HG03060 (cell line): ENCODE measurements around the gene NUP85.
"Not testable (repeated sequence)": the region's sequence is repeated elsewhere in the genome, so short reads cannot be mapped to it uniquely, and the experiment has no call there.

Source experiments
- ATAC-seq: cut with Tn5 transposase; IDR thresholded peaks from one replicate; pipeline ENCODE4 v1.9.1; 2021; ENCODE audit warnings: low read depth, moderate number of reproducible peaks; ENCODE audit not compliant: unreplicated experiment

Gene NUP85

DNA sequence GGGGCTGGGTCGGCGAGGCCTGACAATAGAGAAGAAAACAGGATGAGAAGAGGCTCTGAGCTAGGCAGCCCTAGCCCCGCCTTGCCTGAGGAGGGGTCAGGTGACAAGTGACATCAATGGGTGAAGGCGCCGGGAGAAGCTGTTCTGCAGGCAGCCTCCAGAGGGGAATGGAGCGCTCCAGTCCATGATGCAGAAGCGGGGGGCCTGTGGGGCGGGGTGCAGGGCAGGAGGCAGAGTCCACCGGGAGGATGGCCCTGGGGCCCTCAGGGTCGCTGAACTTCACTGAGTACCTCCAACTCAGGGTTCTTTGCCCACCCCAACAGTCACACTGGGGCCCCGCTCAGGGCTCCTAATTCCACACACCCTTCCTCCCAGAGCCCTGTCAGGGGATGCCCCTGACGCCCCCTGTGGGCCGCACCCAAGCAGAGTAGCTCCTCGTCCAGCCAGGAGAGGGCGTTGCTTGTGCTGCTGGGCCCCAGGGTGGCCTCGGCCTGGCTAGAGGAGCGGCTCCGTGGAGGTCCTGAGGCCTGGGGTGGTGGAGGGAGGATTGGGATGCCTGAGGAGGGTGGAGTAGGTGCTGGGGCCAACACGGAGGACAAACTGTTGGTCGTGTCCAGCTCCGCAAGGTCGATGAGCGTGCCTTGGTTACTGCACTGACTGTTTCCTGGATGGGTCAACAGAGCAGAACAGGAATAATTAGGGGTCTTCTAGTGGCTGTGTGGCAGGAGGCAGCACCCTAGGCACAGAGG lies 35.1 kb downstream of the NUP85 start:
- no peak for ATAC-seq

DNA sequence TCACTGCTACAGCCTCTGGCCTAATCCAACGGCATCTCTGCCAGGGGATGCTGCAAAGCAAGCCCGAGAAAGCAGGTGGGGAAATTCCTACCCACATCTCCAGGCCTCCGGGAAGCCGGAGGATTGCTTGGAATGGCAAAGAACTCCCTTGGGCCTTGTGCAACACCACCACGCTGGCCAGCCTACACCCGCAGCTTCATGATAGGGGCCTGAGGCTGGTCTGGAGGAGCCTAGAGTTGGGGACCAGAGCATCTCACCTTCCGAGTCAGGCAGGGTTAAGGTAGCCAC lies 35.6 kb downstream of the NUP85 start:
- no peak for ATAC-seq

DNA sequence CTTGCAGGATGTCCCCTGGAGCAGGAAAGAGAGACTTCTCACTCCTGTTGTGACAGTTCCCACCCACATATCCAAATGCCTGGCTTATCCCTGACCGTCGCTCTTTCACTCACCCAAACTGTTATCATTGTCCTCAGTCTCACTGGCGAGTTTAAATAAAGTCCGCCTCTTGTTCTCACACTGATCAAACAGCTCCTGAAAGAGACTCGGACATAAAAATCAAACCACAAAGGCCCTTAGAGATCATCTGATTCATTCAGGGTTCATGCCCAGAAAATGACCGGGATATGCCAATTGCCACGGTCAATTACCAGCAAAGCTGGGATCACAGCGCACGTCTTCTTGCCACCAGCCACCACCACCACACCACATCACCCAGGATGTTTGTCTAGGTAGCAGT lies 36.0 kb downstream of the NUP85 start:
- no peak for ATAC-seq

DNA sequence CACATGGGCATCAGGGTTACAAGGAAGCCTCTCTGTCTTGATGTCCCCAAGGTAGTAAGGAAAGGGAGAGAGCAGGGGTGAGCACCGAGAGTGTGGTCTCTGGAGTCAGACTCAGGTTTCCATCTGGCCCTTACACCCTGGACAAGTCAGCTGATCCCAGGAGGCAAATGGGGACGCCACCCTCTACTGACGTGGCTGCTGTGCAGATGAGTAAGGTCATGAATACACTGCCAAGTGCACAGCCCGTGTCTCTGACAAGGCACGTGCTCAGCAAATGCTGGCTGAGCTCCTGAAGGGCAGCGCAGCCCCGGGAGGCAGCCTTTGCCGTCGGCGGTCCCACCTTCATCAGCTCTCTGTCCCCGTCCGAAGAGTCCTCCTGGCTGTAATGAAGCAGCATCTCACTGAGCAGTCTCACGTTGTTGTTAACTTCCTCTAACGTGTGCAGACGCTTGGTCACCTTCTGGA lies 36.5 kb downstream of the NUP85 start:
- ATAC-seq = no peak

DNA sequence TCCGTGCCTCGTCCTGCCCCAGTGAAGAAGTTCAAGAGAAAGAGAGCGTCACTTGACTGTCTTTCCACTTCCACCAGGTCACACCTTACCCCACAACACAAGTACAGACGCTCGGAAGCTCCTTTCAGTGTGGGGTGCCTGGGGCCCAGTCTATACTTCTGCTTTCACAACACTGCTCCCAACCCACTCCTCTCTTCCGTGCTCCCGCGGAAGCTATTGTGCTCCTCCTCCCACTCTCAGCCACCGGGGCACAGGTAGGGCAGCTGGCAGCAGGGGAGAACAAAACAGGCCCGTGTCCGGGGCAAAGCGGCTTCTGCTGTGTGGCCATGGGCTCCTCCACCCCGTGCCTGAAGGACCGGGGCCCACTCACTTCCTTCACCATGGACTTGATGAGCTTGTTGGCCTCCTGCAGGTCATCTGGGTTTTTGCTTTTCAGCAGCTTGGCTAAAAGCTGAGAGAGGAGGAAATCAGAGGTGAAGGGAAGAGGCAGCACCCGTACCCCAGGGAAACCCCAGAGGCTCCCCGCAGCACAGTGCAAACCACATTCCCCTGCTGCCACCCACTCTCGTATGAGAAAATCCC lies 37.1 kb downstream of the NUP85 start:
- no peak for ATAC-seq

DNA sequence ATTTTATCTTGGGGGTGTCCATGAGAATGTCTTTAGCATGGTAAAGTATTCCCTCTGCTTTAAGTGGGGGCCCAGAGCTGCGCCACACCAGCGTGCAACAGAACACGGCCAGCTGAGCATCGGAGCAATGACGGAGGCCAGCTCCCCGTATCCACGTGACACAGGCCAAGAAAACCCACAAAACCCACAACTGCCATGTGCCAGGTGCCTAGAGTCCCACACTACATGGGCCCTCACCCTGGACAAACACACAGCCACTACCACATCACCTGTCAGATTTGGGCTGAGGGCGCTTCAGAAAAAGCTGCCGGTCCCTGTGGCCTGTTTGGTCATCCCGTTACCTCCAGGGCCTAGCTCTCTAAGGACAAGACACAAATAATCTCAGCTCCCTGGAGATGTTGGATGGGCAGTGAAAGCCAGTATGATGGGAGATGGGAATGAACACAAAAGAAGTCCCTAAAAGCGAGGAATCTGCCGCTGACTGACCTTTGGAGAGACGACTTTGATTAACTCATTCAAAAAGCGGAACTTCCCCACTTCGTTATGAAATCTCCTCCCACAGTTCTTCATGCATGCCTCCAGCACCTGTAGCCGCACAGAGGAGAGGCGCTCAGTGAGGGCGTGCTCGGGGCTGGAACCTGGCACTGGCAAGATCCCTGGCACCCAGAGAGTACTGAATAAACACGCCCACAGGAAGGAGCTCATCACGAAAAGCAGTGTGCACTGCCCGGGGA lies 38.8 kb downstream of the NUP85 start:
- ATAC-seq = no peak

DNA sequence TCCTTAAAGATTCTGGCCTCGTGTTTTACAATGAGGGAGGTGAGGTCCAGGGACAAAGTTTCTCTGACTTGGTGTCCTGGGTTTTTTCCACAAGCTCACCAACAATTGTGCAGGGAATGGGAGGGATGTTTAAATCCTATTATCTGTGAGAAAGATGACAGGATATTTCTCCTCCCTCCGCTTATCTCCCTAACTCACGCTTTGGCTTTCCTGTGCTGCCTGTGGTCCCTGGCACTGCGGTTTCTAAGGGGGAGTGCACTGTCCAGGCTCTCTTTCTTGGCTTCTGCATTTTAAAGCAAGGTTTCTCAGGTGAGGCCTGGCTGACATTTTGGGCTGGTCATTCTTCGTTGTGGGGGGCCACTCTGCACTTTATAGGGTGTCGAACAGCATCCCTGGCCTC lies 39.5 kb downstream of the NUP85 start:
- no peak for ATAC-seq

DNA sequence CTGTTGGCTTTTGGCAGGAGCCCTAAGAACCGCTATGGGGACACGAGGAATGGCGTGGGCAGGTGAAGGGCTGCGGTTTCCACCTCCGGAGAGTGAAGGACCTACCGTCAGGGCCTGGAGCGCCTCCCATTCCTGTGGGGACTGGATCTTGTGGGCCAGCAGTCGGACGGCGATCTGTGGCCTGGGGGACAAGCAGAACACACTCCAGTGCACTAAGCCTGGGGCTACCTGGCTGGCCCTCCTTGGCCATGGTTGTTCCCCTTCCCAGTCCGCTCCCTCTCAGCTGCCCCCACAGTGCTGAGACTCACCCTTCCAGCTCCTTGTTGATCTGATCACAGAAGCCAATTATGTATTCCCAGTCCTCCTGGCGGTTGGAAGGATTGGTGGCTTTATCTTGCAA lies 40.9 kb downstream of the NUP85 start:
- ATAC-seq = no peak

DNA sequence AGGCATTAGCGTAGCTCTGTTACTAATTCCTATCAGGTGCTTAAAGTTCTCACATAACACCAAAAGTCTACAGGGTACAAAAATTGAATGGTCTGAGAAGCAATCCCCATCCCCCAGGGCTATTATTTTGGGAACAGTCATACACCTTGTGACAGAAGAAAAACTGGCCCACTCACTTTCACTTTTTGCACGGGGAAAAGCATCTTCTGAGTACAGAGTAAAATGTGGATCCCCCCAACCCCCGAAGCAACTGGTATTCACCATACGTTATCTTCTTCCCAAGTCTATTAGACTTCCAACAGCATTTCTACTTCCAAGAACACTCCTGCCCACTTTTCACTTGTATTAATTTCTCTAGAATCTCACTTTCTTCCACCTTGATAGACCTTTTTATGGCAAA lies 44.1 kb downstream of the NUP85 start:
- ATAC-seq = no peak

DNA sequence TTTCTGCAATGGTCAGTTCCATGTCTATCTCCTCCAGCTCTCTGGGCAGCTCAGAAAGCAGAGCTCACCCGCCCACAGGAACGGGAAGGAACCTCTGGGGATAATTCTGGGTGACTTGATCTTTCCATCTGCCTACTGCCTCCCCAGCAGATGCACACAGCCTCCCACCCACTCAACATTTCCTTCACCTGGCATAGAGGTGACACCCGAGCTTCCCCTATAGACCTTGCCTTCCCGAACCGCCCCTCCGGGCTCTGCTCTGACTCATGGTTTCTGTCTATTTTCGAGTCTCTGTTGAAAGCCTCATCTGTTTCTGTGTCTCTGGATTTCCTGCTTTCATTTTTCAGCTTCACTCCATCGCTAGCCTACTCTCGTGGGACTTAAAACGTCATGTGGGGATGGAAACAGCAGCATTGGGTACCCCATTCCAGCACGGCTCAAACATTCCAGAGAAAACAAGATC lies 44.6 kb downstream of the NUP85 start:
- ATAC-seq = peak; percentile 59

DNA sequence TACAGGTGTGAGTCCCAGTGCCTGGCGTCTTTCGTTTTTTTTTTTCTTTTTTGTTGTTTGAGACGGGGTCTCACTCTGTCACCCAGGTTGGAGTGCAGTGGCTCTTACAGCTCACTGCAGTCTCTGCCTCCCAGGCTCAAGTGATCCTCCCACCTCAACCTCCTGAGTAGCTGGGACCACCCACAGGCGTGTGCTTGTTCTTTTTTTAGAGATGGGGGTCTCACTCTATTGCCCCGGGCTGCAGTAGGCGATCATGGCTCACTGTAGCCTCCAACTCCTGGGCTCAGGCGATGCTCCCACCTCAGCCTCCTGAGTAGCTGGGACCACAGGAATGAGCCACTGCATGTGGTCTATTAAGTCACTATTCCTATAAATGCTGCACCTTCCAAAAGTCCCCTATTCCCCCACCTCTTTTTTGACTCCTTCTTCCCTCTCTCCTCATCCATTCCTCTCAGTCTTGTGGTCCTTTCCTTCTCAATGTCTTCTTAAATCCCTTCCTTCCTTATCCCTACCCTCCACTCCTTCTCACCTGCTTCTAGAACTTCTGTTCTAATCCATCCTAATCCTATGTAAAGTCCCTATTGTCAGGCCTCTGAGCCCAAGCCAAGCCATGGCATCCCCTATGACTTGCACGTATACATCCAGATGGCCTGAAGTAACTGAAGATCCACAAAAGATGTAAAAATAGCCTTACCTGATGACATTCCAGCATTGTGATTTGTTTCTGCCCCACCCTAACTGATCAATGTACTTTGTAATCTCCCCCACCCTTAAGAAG lies 46.7 kb downstream of the NUP85 start:
- ATAC-seq = no peak

DNA sequence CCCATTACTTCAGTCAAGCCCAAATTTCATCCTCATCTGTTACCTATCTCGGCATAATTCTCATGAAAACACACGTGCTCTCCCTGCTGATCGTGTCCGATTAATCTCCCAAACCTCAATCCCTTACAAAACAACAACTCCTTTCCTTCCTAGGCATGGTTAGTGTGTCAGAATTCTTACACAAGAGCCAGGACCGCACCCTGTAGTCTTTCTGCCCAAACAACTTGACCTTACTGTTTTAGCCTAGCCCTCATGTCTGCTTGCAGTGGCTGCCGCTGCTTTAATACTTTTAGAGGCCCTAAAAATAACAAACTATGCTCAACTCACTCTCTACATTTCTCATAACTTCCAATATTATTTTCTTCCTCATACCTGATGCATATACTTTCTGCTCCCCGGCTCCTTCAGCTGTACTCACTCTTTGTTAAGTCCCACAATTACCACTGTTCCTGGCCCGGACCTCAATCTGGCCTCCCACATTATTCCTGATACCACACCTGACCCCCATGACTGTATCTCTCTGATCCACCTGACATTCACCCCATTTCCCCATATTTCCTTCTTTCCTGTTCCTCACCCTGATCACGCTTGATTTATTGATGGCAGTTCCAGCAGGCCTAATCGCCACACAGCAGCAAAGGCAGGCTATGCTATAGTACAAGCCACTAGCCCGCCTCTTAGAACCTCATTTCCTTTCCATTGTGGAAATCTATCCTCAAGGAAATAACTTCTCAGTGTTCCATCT lies 50.6 kb downstream of the NUP85 start:
- not testable (repeated sequence) for ATAC-seq

DNA sequence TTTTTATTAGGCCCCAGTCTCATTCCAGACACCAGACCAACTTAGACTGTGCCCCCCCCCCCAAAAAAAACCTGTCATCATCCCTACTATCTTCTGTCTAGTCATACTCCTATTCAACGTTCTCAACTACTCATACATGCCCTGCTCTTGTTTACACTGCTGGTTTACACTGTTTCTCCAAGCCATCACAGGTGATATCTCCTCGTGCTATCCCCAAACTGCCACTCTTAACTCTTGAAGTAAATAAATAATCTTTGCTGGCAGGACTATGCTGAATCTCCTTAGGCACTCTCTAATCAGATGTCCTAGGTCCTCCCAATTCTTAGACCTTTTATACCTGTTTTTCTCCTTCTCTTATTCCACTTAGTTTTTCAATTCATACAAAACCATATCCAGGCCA lies 51.7 kb downstream of the NUP85 start:
- not testable (repeated sequence) for ATAC-seq

DNA sequence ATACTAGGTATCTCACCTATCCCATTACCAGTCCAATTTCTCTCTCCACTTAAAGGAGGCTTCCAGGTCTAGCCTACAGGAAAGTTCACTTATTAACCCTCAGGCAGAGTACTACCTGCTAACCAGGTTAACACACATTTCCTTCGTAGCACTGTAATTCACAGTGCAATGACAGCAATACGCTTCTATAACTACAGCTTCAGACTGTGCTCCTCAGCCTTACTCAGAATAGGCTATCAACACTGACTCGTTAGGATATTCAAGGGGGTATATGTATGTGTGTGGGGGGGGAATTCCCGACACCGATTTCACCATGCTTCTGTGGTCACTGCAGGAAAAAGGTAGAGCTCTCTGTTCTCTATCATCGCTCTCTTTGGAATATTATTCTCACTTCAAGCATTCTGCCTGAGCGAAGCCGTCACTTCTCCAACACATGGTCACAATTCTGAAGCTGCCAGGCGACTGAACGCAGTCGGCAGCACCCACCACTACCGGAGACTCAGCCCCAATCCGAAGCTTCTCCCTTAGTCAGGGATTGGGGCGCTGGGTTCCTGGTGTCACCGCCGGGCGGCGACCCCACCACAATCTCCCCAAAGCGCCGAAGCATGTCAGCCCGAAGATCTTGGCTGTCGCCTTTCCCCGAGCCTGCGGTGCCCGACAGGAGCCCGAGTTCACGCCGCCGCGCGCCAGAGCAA lies 55.3 kb downstream of the NUP85 start:
- ATAC-seq = no peak

DNA sequence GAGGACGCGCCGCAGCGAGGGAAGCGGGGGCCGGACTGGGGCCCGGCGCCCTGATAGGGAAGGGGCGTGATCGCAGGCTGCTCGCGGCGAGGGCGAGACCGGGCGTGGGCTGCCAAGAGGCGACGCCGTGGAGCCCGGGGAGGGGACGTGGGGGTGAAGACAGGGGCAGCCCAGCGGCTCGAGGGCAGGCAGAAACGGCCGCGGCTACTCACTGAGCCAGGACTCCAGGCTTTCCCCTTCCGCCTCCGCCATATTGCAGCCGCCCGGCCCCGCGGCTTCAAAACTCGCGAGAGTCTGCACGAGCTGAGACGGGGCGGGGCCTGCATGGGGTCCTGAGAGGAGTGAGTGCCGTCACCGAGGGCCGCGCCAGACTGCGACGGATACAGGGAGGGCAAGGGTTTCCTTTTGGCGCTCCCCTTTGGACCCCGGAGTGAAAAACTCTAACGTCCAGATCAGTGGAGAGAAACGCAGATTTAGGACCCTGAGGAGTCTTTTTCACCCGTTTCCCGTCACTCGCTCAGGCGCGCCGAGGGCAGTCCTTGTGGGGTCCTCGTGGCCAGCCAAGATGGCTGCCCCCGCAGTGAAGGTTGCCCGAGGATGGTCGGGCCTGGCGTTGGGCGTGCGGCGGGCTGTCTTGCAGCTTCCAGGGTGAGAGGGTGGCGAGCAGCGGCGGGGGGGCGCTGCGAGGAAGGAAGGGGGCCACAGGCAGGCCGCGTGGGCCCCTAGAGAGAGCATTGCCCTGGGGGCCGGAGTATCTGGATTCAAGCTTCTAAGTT lies 56.0 kb downstream of the NUP85 start, which contains the start of the genes GGA3 and MRPS7:
Gene GGA3 (minus strand): TSS at position 271 of the 776 bp plus-strand sequence. CDS start 19 bp downstream, at position 252.
Gene MRPS7 (plus strand): TSS at position 544 of the 776 bp plus-strand sequence. CDS start 22 bp downstream, at position 566.
- ATAC-seq = no peak

DNA sequence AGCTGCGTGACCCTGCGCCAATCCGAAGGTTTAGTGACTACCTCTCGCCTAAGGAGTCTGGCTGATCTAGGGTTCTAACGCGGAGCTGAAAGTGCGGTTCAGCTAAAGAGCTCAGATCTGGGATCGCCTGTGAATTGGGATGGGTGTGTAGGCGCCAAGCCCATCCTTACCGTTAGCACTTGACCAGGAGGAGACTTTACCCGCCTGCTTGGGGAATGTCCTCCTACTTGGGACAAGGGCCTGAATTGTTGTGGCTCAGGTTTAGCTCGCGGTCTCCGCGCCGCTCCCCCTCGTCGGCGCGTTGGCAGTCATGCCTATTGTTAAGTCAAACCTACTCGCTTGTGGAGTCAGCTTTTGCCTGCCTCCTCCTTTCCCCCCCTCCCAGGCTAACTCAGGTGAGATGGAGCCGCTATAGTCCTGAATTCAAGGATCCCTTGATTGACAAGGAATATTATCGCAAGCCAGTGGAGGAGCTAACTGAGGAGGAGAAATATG lies 56.7 kb downstream of the NUP85 start:
- no peak for ATAC-seq

DNA sequence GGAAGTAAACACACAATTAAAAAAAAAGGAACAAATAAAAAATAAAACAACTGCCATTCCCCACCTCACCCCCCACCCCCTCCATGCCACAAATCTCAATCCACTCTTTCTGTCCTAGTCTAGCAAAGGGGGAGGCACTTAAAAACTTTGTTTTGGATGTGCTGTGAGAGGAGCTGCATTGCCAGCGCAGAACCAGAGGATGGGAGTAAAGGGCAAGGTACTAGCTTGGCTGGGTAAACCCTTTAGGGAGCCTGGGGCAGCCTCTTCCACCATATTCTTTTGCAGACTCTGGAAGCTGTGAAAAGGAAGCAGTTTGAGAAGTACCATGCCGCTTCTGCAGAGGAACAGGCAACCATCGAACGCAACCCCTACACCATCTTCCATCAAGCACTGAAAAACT lies 57.6 kb downstream of the NUP85 start:
- ATAC-seq = no peak

DNA sequence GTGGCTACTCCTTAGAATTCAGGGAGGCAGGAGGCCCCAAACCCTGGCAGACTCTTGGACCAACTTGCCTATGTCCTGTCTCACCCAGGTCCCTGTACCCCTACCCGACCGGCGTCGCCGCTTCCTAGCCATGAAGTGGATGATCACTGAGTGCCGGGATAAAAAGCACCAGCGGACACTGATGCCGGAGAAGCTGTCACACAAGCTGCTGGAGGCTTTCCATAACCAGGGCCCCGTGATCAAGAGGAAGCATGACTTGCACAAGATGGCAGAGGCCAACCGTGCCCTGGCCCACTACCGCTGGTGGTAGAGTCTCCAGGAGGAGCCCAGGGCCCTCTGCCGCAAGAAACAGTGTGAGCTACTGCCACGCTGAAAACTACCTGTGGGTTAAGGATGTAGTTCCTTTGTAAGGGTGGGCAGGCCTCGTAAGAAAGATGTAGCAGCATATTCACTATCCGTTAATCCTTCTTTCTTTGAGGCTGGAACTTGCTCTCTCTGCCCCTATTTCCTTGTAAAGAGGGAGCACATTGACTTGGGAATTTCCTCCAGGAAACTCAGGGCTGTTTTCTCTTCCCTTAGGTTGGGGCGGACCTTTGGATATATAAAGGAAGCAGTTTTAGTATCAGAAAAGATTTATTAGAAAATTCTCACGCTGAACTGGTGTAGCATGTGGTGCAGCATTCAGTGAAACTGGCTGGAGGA lies 60.3 kb downstream of the NUP85 start:
- no peak for ATAC-seq
